ENCODE measurements around the gene LPCAT3.

Gene LPCAT3

GRCh38 chr12:6941267-6941666 is 77.0 kb downstream of the LPCAT3 start:
- no peak for DNase-seq (ENCODE audit: insufficient read length, low spot score)
- FAIRE-seq = no peak

GRCh38 chr12:6939191-6939540 is 79.1 kb downstream of the LPCAT3 start:
- no peak for DNase-seq (ENCODE audit: insufficient read length, low spot score)
- FAIRE-seq = no peak

GRCh38 chr12:6938353-6939190 is 79.7 kb downstream of the LPCAT3 start:
- FAIRE-seq (no peak), DNase-seq (ENCODE audit: insufficient read length, low spot score) (no peak)

GRCh38 chr12:6937481-6938352 is 80.6 kb downstream of the LPCAT3 start:
- DNase-seq (ENCODE audit: insufficient read length, low spot score) = peak; percentile 84
- FAIRE-seq = peak; percentile 100

- DNase-seq (ENCODE audit: insufficient read length, low spot score) (no peak), FAIRE-seq (peak; percentile 44)
Observed at GRCh38 chr12:6936636-6937480, 81.4 kb downstream of the LPCAT3 start.

- DNase-seq (ENCODE audit: insufficient read length, low spot score) (no peak), FAIRE-seq (peak; percentile 45)
Observed at GRCh38 chr12:6936194-6936635, 82.1 kb downstream of the LPCAT3 start.

GRCh38 chr12:6935371-6936193 is 82.7 kb downstream of the LPCAT3 start:
- FAIRE-seq = no peak

GRCh38 chr12:6934110-6934509 is 84.2 kb downstream of the LPCAT3 start:
- FAIRE-seq = no peak
- no peak for DNase-seq (ENCODE audit: insufficient read length, low spot score)

More at GRCh38 chr12:6935371-6936193, 82.7 kb downstream of the LPCAT3 start:
- DNase-seq (ENCODE audit: insufficient read length, low spot score) = no peak

- DNase-seq (ENCODE audit: insufficient read length, low spot score) (no peak), FAIRE-seq (no peak)
Observed at GRCh38 chr12:6932766-6933165, 85.5 kb downstream of the LPCAT3 start.

- FAIRE-seq (no peak), DNase-seq (ENCODE audit: insufficient read length, low spot score) (no peak)
Observed at GRCh38 chr12:6929466-6930452, 88.5 kb downstream of the LPCAT3 start.

GRCh38 chr12:6928703-6929407 is 89.4 kb downstream of the LPCAT3 start:
- no peak for DNase-seq (ENCODE audit: insufficient read length, low spot score)
- peak; percentile 11 for FAIRE-seq

GRCh38 chr12:6928022-6928702 is 90.1 kb downstream of the LPCAT3 start:
- no peak for DNase-seq (ENCODE audit: insufficient read length, low spot score)
- no peak for FAIRE-seq

- DNase-seq (ENCODE audit: insufficient read length, low spot score) = no peak
Observed at GRCh38 chr12:6927379-6928021, 90.8 kb downstream of the LPCAT3 start, which contains the start of gene ATN1. ATN1 (plus strand) TSS chr12:6927959; CDS start chr12:6934002, 6,043 bp downstream.

More at GRCh38 chr12:6927379-6928021, 90.8 kb downstream of the LPCAT3 start, which contains the start of gene ATN1:
- no peak for FAIRE-seq

Measured in GM19239 (cell line).